Measurements from ENCODE around the gene CASP8AP2. TPM values are rescaled to one million over a fixed set of nuclear protein-coding genes. Genes with fewer than 3 reads are reported as not detected.
"Not testable (repeated sequence)": the region's sequence is repeated elsewhere in the genome, so short reads cannot be mapped to it uniquely, and the experiment has no call there.

Gene CASP8AP2
- polyA plus RNA-seq, 1 donor (not counting 4 experiments of a cell fraction or from before 2014, with no cell fraction given), result 8.5 TPM

- Histone ChIP-seq H3K9me1 (ENCODE audit: control insufficient read depth, extremely low read depth, insufficient read depth, low read length) (no peaks in the 10 kb centered on the region), H3K4me1 (ENCODE audit: control insufficient read depth, extremely low read depth, insufficient read depth, low read length) (no peaks in the 10 kb centered on the region), H4K20me1 (ENCODE audit: control insufficient read depth, extremely low read depth, insufficient read depth, low read length) (no peaks in the 10 kb centered on the region), H3K27ac (ENCODE audit: control insufficient read depth, insufficient read depth, low read length) (no peak overlapping the region), H3K4me3 (ENCODE audit: control insufficient read depth in 2 of 3, extremely low read depth in 1 of 3, insufficient read depth in 2 of 3, low read depth in 1 of 3, low read length in 3 of 3) (no peak overlapping the region), H3K4me2 (ENCODE audit: control insufficient read depth, extremely low read depth, insufficient read depth, low read depth, low read length) (no peak overlapping the region), H3K79me2 (ENCODE audit: control insufficient read depth, insufficient read depth, low read length) (peaks cover 79% of the 10 kb centered on the region), H3K9ac (ENCODE audit: control insufficient read depth, extremely low read depth, insufficient read depth, low read length) (no peak overlapping the region), H2AFZ (ENCODE audit: control insufficient read depth, low read length) (no peak overlapping the region), H3K27me3 (ENCODE audit: control insufficient read depth, extremely low read depth, insufficient read depth, low read length) (no peaks in the 10 kb centered on the region), H3K9me3 (ENCODE audit: control insufficient read depth, low read depth, low read length) (no peaks in the 10 kb centered on the region), H3K36me3 (ENCODE audit: control insufficient read depth in 2 of 2, extremely low read depth in 1 of 2, insufficient read depth in 2 of 2, low read length in 2 of 2) (peaks cover 0 to 6% of the 10 kb centered on the region in 2 experiments)
- TF ChIP-seq CTCF (optimal IDR thresholded peaks at IDR 0.05 in 1 of 3, IDR thresholded peaks at IDR 0.05 in 1 of 3, conservative IDR thresholded peaks at IDR 0.05 in 1 of 3; ENCODE audit: extremely low read depth in 1 of 3, insufficient read depth in 2 of 3, low read length in 3 of 3) (no peak), EZH2 (IDR thresholded peaks at IDR 0.05; ENCODE audit: low read length) (no peak)
- DNase-seq (ENCODE audit: low read depth, low spot score), result no peak
- dilution Hi-C loops (cut with MboI; ENCODE audit: extremely low pct_ligation_motif_present, low sequenced_read_pairs), result no loop called here
- no peak for FAIRE-seq
These were observed 22.1 kb upstream of the CASP8AP2 start for GRCh38 chr6:89807581-89807980.

- not testable (repeated sequence) for FAIRE-seq
These were observed 16.3 kb upstream of the CASP8AP2 start for GRCh38 chr6:89813422-89813821.

GRCh38 chr6:89817481-89817880, 12.2 kb upstream of the CASP8AP2 start:
- H2AFZ ChIP-seq (ENCODE audit: control insufficient read depth, low read length), result no peak overlapping the region
- FAIRE-seq, result no peak
- H3K4me3 ChIP-seq (ENCODE audit: control insufficient read depth in 2 of 3, extremely low read depth in 1 of 3, insufficient read depth in 2 of 3, low read depth in 1 of 3, low read length in 3 of 3), result peak overlapping the region in 1 of 3 experiments; percentile 27
- H4K20me1 ChIP-seq (ENCODE audit: control insufficient read depth, extremely low read depth, insufficient read depth, low read length), result peaks cover 6% of the 10 kb centered on the region
- H3K9me3 ChIP-seq (ENCODE audit: control insufficient read depth, low read depth, low read length), result no peaks in the 10 kb centered on the region
- peak overlapping the region; percentile 9 for H3K9ac ChIP-seq (ENCODE audit: control insufficient read depth, extremely low read depth, insufficient read depth, low read length)
- peak overlapping the region; percentile 85 for H3K4me2 ChIP-seq (ENCODE audit: control insufficient read depth, extremely low read depth, insufficient read depth, low read depth, low read length)
- dilution Hi-C loops (cut with MboI; ENCODE audit: extremely low pct_ligation_motif_present, low sequenced_read_pairs), result no loop called here
- no peaks in the 10 kb centered on the region for H3K36me3 ChIP-seq (ENCODE audit: control insufficient read depth in 2 of 2, extremely low read depth in 1 of 2, insufficient read depth in 2 of 2, low read length in 2 of 2)
- no peaks in the 10 kb centered on the region for H3K9me1 ChIP-seq (ENCODE audit: control insufficient read depth, extremely low read depth, insufficient read depth, low read length)
- H3K79me2 ChIP-seq (ENCODE audit: control insufficient read depth, insufficient read depth, low read length), result peaks cover 63% of the 10 kb centered on the region
- H3K4me1 ChIP-seq (ENCODE audit: control insufficient read depth, extremely low read depth, insufficient read depth, low read length), result peaks cover 14% of the 10 kb centered on the region
- no peak overlapping the region for H3K27ac ChIP-seq (ENCODE audit: control insufficient read depth, insufficient read depth, low read length)
- H3K27me3 ChIP-seq (ENCODE audit: control insufficient read depth, extremely low read depth, insufficient read depth, low read length), result no peaks in the 10 kb centered on the region
- TF ChIP-seq CTCF (optimal IDR thresholded peaks at IDR 0.05 in 1 of 3, IDR thresholded peaks at IDR 0.05 in 1 of 3, conservative IDR thresholded peaks at IDR 0.05 in 1 of 3; ENCODE audit: extremely low read depth in 1 of 3, insufficient read depth in 2 of 3, low read length in 3 of 3) (no peak), EZH2 (IDR thresholded peaks at IDR 0.05; ENCODE audit: low read length) (no peak)
- no peak for DNase-seq (ENCODE audit: low read depth, low spot score)

More at GRCh38 chr6:89813422-89813821, 16.3 kb upstream of the CASP8AP2 start:
- H2AFZ ChIP-seq (ENCODE audit: control insufficient read depth, low read length); H3K4me3 ChIP-seq (ENCODE audit: control insufficient read depth in 2 of 3, extremely low read depth in 1 of 3, insufficient read depth in 2 of 3, low read depth in 1 of 3, low read length in 3 of 3); dilution Hi-C loops (cut with MboI; ENCODE audit: extremely low pct_ligation_motif_present, low sequenced_read_pairs); H3K9me1 ChIP-seq (ENCODE audit: control insufficient read depth, extremely low read depth, insufficient read depth, low read length); H3K9me3 ChIP-seq (ENCODE audit: control insufficient read depth, low read depth, low read length); H4K20me1 ChIP-seq (ENCODE audit: control insufficient read depth, extremely low read depth, insufficient read depth, low read length); DNase-seq (ENCODE audit: low read depth, low spot score); H3K36me3 ChIP-seq (ENCODE audit: control insufficient read depth in 2 of 2, extremely low read depth in 1 of 2, insufficient read depth in 2 of 2, low read length in 2 of 2); H3K27ac ChIP-seq (ENCODE audit: control insufficient read depth, insufficient read depth, low read length); H3K9ac ChIP-seq (ENCODE audit: control insufficient read depth, extremely low read depth, insufficient read depth, low read length); H3K27me3 ChIP-seq (ENCODE audit: control insufficient read depth, extremely low read depth, insufficient read depth, low read length); H3K4me1 ChIP-seq (ENCODE audit: control insufficient read depth, extremely low read depth, insufficient read depth, low read length); H3K4me2 ChIP-seq (ENCODE audit: control insufficient read depth, extremely low read depth, insufficient read depth, low read depth, low read length): not testable (repeated sequence)
- peaks cover 91% of the 10 kb centered on the region for H3K79me2 ChIP-seq (ENCODE audit: control insufficient read depth, insufficient read depth, low read length)
